GM12891 (cell line): ENCODE results near the gene GREM2.

Experiments
- DNase-seq: peaks from one replicate; pipeline ENCODE4 v3.0.0; 2011; ENCODE audit warnings: low spot score; ENCODE audit not compliant: insufficient read length
- FAIRE-seq: peaks from 2 replicates; lab custom pipeline; 2011; peaks lifted over from hg19 to GRCh38; lab: Jason Lieb, UNC
- PAX5 ChIP-seq: IDR thresholded peaks from 2 replicates; pipeline ENCODE4 v1.6.1; 2011; ENCODE audit warnings: low read length, moderate library complexity, mild to moderate bottlenecking; ENCODE audit not compliant: insufficient read depth, severe bottlenecking
- POLR2A ChIP-seq: IDR thresholded peaks from 2 replicates; pipeline ENCODE4 v1.6.1; 2011; ENCODE audit warnings: low read depth, low read length, control low read depth
- POLR2AphosphoS5 ChIP-seq: IDR thresholded peaks from 2 replicates; pipeline ENCODE4 v1.6.1; 2011; ENCODE audit warnings: low read depth, low read length, control low read depth
- POU2F2 ChIP-seq: IDR thresholded peaks from 2 replicates; pipeline ENCODE4 v1.6.1; 2011; ENCODE audit warnings: low read depth, mild to moderate bottlenecking, control low read depth, low read length, moderate library complexity
- SPI1 ChIP-seq: IDR thresholded peaks from 2 replicates; pipeline ENCODE4 v1.6.1; 2011; ENCODE audit warnings: low read depth, low read length, control low read depth
- TAF1 ChIP-seq: IDR thresholded peaks from 2 replicates; pipeline ENCODE4 v1.6.1; 2011; ENCODE audit warnings: low read depth, low read length, control low read depth

GREM2 gene

GRCh38 chr1:240635466-240636256 lies 23.7 kb upstream of the GREM2 start:
- no peak for TF ChIP-seq PAX5
- no peak for TF ChIP-seq POLR2A
- TF ChIP-seq TAF1: no peak
- no peak for TF ChIP-seq SPI1
- TF ChIP-seq POU2F2: no peak
- TF ChIP-seq POLR2AphosphoS5: no peak
- FAIRE-seq: no peak
- no peak for DNase-seq

GRCh38 chr1:240630409-240630808 lies 18.5 kb upstream of the GREM2 start:
- TF ChIP-seq POLR2AphosphoS5: no peak
- TF ChIP-seq POU2F2: no peak
- no peak for TF ChIP-seq TAF1
- no peak for TF ChIP-seq POLR2A
- no peak for TF ChIP-seq SPI1
- no peak for TF ChIP-seq PAX5
- FAIRE-seq (no peak), DNase-seq (no peak)

- FAIRE-seq (no peak), DNase-seq (no peak)
- no peak for TF ChIP-seq TAF1
- TF ChIP-seq POLR2A: no peak
- no peak for TF ChIP-seq POU2F2
- no peak for TF ChIP-seq POLR2AphosphoS5
- no peak for TF ChIP-seq SPI1
- no peak for TF ChIP-seq PAX5
These were observed 9.3 kb upstream of the GREM2 start for GRCh38 chr1:240621249-240621648.

GRCh38 chr1:240619906-240620621 lies 8.1 kb upstream of the GREM2 start:
- no peak for FAIRE-seq

GRCh38 chr1:240619357-240619756 lies 7.4 kb upstream of the GREM2 start:
- FAIRE-seq (no peak), DNase-seq (no peak)
- TF ChIP-seq POLR2A (no peak), SPI1 (no peak), PAX5 (no peak), POU2F2 (no peak), TAF1 (no peak), POLR2AphosphoS5 (no peak)

More at GRCh38 chr1:240619906-240620621, 8.1 kb upstream of the GREM2 start:
- no peak for DNase-seq
- TF ChIP-seq POU2F2 (no peak), POLR2AphosphoS5 (no peak), TAF1 (no peak), SPI1 (no peak), POLR2A (no peak), PAX5 (no peak)

- TF ChIP-seq POLR2AphosphoS5: no peak
- TF ChIP-seq PAX5: no peak
- TF ChIP-seq SPI1: no peak
- no peak for TF ChIP-seq POU2F2
- no peak for DNase-seq
- no peak for FAIRE-seq
These were observed 7.0 kb upstream of the GREM2 start for GRCh38 chr1:240618946-240619345.

GRCh38 chr1:240616018-240616417 lies 4.1 kb upstream of the GREM2 start:
- FAIRE-seq (no peak), DNase-seq (no peak)
- no peak for TF ChIP-seq POLR2AphosphoS5
- no peak for TF ChIP-seq SPI1
- no peak for TF ChIP-seq POLR2A
- TF ChIP-seq TAF1: no peak
- TF ChIP-seq POU2F2: no peak
- TF ChIP-seq PAX5: no peak

- FAIRE-seq (no peak), DNase-seq (no peak)
- TF ChIP-seq TAF1 (no peak), POU2F2 (no peak), POLR2A (no peak), SPI1 (no peak), POLR2AphosphoS5 (no peak), PAX5 (no peak)
These were observed 1.6 kb upstream of the GREM2 start for GRCh38 chr1:240613356-240614142.

GRCh38 chr1:240612811-240613210 lies 856 bp upstream of the GREM2 start:
- FAIRE-seq: no peak
- TF ChIP-seq POLR2A (no peak), POU2F2 (no peak), PAX5 (no peak), TAF1 (no peak), SPI1 (no peak), POLR2AphosphoS5 (no peak)
- DNase-seq: no peak
